Fibroblast of villous mesenchyme (primary cell): Measurements from ENCODE around the gene IL5. TPM values are rescaled to one million over a fixed set of nuclear protein-coding genes. Genes with fewer than 3 reads are reported as not detected.
"Not testable (repeated sequence)": the region's sequence is repeated elsewhere in the genome, so short reads cannot be mapped to it uniquely, and the experiment has no call there.

Experiments
- DNase-seq: peaks from one replicate; pipeline ENCODE4 v3.0.0-alpha.2; 2010; ENCODE audit warnings: low read depth
- H3K4me3 ChIP-seq: 2 replicates; pipeline ENCODE4 v1.5.1; 2011; ENCODE audit warnings: low read depth, mild to moderate bottlenecking, low read length
- CTCF ChIP-seq: IDR thresholded peaks from 2 replicates; pipeline ENCODE4 v1.5.1; 2012; ENCODE audit warnings: low read depth, mild to moderate bottlenecking, low read length; ENCODE audit not compliant: insufficient read depth
- total RNA-seq: library from RNA; depleted of rRNA; stranded (reverse); fragments of >200 nt; gene quantifications from 2 replicates; pipeline ENCODE4 v1.2.3, GENCODE V29; 2012

The IL5 gene
- total RNA-seq, 1 donor, result not detected

GRCh38 chr5:132530946-132531345 is 12.4 kb downstream of the IL5 start:
- no peak for DNase-seq
- H3K4me3 ChIP-seq, result no peak overlapping the region
- no peak for TF ChIP-seq CTCF

GRCh38 chr5:132528866-132529634 is 14.3 kb downstream of the IL5 start:
- no peak for TF ChIP-seq CTCF
- no peak for DNase-seq
- no peak overlapping the region for H3K4me3 ChIP-seq

- TF ChIP-seq CTCF, result no peak
- DNase-seq, result no peak
- H3K4me3 ChIP-seq, result no peak overlapping the region
Measured at GRCh38 chr5:132528021-132528420, 15.3 kb downstream of the IL5 start.

- no peak for DNase-seq
- no peak overlapping the region for H3K4me3 ChIP-seq
- no peak for TF ChIP-seq CTCF
Measured at GRCh38 chr5:132526974-132527564, 16.3 kb downstream of the IL5 start.

- no peak overlapping the region for H3K4me3 ChIP-seq
- DNase-seq, result peak; percentile 53
- peak; percentile 88 for TF ChIP-seq CTCF
Measured at GRCh38 chr5:132526290-132526973, 16.9 kb downstream of the IL5 start.

- DNase-seq, result no peak
- no peak for TF ChIP-seq CTCF
- H3K4me3 ChIP-seq, result no peak overlapping the region
Measured at GRCh38 chr5:132525299-132525724, 18.0 kb downstream of the IL5 start.

GRCh38 chr5:132524877-132525276 is 18.4 kb downstream of the IL5 start:
- H3K4me3 ChIP-seq, DNase-seq: not testable (repeated sequence)

GRCh38 chr5:132522067-132522466 is 21.3 kb downstream of the IL5 start:
- DNase-seq, H3K4me3 ChIP-seq: not testable (repeated sequence)

GRCh38 chr5:132513618-132514336 is 29.5 kb downstream of the IL5 start:
- not testable (repeated sequence) for DNase-seq

More at GRCh38 chr5:132513618-132514336, 29.5 kb downstream of the IL5 start:
- not testable (repeated sequence) for H3K4me3 ChIP-seq
